HG02943 (cell line): ENCODE data around the gene CDC42EP1.
"Not testable (repeated sequence)": the region's sequence is repeated elsewhere in the genome, so short reads cannot be mapped to it uniquely, and the experiment has no call there.

Source experiments
- ATAC-seq: cut with Tn5 transposase; IDR thresholded peaks from one replicate; pipeline ENCODE4 v1.9.1; 2021; ENCODE audit warnings: mild to moderate bottlenecking, low read depth, moderate library complexity; ENCODE audit not compliant: unreplicated experiment

CDC42EP1 gene

GRCh38 chr22:37571258-37571991 is 11.1 kb downstream of the CDC42EP1 start:
- no peak for ATAC-seq

DNA sequence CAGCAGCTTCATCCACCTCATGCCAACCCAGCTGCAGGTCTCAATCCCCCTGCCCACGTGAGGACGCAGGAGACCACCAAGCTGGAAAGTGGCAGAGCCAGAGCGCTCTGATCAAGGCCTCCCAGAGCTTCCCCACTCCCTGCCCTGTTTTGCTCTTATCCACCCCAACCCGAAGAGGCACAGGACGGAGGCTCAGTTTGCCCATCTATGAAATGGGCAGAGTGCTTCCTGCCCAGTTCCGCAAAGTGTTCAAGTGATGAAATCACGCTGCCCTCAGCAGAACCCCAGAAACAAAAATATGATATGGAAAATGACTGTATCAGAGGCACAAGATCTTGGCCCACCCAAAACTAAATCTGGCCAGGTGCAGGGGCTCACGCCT is 11.7 kb downstream of the CDC42EP1 start:
- ATAC-seq = no peak

DNA sequence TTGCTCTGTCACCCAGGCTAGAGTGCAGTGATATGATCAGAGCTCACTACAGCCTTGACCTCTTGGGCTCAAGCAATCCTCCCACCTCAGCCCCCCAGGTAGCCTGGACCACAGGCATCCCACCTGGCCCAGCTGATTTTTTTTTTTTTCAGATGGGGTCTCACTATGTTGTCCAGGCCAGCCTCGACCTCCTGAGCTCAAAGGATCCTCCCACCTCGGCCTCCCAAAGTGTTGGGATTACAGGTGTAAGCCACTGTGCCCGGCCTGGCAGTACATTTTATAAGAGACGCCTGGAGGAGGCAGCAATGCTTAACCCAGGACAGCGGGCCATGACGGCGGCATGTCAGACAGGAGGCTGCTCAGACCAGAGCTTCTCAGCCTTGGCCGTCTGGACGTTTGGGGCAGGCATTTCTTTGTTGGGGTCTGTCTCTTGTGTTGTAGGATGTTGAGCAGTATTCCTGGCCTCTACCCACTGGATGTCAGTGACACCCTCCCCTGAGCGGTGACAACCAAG is 15.3 kb downstream of the CDC42EP1 start:
- ATAC-seq = no peak

- no peak for ATAC-seq
Observed at GRCh38 chr22:37578002-37578401, 17.7 kb downstream of the CDC42EP1 start.

DNA sequence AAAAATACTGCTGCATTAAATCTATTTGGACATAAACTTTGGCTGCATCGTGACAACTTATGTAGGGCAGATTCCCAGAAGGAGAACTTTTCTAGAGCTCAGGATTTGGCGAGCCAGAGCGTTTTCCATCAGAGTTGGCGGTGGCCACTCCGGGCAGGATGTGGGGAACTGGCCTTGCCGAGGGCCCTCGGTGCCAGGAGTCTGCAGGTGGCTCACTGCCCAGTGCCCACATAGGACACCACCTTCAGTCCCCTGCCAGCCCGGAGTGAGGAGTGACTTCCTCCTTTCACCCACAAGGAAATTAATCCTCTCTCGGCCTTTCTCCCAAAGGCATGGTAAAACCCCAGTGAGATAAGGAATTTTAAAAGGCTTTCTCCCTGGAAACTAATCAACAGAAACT is 21.2 kb downstream of the CDC42EP1 start:
- ATAC-seq = no peak

GRCh38 chr22:37582526-37582925 is 22.2 kb downstream of the CDC42EP1 start:
- no peak for ATAC-seq

DNA sequence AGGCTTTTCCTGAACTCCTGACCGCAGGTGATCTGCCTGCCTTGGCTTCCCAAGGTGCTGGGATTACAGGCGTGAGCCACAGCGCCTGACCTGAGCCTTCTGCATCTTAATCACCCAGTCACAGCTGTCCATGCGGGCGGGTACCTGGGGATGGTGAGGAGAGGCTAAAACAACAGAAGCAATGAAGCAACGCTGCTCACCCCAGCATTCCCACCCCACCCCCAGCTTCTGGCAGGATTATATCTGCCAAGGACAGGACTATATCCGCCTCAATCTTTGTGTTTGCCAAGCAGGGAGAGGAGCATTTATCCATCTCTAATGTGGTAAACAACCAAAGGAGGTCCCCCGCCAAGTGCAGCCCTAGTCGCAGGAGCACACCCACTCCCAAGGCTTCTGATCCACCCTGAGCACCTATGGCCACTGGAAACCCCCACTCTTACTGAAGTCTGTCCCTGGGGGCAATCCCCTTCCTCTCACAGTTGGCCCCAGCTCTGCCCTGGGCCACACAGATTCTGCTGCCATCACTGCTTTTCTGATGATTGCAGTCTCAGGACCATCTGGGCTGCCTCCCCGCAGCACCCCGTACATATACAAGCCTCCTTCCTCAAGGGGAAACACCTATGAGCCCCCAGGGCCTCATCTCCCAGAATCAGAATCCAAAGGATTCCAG is 28.4 kb downstream of the CDC42EP1 start:
- no peak for ATAC-seq

GRCh38 chr22:37589636-37590035 is 29.4 kb downstream of the CDC42EP1 start:
- ATAC-seq = no peak

DNA sequence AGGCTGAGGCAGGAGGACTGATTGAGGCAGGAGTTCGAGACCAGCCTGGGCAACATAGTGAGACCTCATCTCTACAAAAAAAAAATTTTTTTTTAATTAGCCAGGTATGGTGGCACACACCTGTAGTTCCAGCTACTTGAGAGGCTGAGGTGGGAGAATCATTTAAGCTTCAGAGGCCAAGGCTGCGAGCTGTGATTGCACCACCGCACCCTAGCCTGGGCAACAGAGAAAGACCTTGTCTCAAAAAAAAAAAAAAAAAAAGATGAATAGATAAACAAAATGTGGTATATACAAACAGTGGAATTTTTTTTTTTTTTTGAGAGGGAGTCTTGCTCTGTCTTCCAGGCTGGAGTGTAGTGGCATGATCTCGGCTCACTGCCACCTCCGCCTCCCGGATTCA is 30.8 kb downstream of the CDC42EP1 start:
- not testable (repeated sequence) for ATAC-seq

GRCh38 chr22:37591823-37592404 is 31.6 kb downstream of the CDC42EP1 start:
- no peak for ATAC-seq

GRCh38 chr22:37594237-37594636 is 34.0 kb downstream of the CDC42EP1 start:
- no peak for ATAC-seq

- no peak for ATAC-seq
Observed at GRCh38 chr22:37599153-37599552, 38.9 kb downstream of the CDC42EP1 start.

GRCh38 chr22:37601203-37601539 is 40.9 kb downstream of the CDC42EP1 start:
- no peak for ATAC-seq

- no peak for ATAC-seq
Observed at GRCh38 chr22:37601540-37602442, 41.5 kb downstream of the CDC42EP1 start.

DNA sequence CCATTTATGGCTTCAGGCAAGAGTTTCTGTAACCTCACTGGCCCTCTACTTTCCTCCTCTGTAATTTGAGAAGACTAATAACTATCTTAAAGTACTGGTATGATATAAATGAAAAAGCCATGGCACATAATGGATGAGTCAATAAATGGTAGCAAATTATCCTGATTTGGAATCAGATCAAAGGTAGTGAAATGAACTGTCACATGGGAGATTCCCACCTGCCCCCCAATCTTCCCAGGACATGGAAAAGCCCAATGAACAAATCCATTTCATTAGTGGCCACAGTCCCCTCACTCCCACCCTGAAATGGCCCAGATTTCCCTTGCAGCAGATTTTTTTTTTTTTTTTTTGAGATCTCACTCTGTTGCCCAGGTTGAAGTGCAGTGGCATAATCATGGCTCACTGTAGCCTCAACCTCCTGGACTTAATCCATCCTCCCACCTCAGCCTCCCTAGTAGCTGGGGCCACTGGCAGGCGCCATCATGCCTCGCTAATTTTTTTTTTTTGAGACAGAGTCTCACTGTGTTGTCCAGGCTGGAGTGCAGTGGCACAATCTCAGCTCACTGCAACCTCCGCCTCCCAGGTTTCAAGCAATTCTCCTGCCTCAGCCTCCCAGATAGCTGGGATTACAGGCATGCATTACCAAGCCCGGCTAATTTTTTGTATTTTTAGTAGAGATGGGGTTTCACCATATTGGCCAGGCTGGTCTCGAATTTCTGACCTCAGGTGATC is 42.4 kb downstream of the CDC42EP1 start:
- not testable (repeated sequence) for ATAC-seq

GRCh38 chr22:37604074-37604473 is 43.8 kb downstream of the CDC42EP1 start:
- ATAC-seq = no peak

DNA sequence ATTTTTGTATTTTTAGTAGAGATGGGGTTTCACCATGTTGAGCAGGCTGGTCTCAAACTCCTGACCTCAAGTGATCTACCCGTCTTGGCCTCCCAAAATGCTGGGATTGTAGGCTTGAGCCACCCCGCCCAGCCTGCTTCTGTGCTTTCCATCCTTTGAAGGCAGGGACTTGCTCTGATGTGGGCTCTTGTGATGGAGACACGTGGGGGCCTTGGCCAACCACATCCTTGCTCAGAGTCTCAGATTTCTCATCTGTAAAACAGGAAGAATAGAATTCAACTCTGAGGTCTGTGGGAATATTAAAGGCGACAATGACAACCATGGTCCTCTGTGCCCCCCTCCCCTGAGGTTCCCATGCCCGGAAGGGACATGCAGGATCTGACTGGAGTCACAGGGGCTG is 44.6 kb downstream of the CDC42EP1 start:
- ATAC-seq = no peak

DNA sequence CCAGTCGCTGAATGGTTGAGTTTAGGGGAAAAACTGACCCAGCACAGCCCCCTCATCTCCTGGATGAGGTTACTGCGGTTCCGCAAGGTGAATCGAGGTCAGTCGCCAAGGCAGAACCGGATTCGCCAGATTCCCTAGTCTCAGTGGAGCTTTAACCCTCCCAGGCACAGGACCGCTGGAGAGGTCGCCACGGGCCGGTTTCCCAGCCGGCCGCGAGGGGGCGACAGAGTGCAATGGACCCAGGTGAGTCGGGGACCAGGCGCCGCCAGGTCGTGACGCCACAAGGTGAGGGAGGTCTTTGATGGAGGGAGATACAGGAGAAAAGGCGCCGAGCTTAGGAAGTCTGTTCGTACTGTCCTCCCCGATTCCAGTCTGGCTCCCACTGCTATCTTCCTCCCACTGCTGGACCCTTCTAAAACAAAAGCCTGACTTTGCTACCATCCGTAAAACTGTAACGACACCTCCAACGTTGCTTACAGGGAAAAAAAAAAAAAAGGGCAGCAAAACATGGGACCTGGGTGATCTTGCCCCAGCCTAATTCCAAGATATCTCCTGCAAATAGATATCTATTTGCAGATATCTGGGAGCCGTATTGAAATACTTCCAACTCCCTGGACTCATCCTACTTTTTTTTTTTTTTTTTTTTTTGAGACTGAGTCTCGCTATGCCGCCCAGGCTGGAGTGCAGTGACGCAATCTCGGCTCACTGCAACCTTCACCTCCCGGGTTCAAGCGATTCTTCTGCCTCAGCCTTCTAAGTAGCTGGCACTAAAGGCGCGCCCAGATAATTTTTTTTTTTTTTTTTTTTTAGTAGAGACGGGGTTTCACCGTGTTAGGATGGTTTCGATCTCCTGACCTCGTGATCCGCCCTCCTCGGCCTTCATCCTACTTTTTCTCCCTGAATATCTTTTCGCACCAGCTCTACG is 47.0 kb downstream of the CDC42EP1 start:
- no peak for ATAC-seq

- no peak for ATAC-seq
Observed at GRCh38 chr22:37607935-37608476, 47.7 kb downstream of the CDC42EP1 start.
